HEK293T (cell line): ENCODE data around the gene IFFO2.

Experiments
- CTCF ChIA-PET: fragments of 350-600 bp; formaldehyde crosslinking; extraction: SDS; loops from one replicate; lab custom pipeline; 2021; ENCODE audit warnings: antibody characterized with exemption, inconsistent platforms; lab: Yijun Ruan, JAX
- POLR2A ChIA-PET: fragments of 350-600 bp; formaldehyde crosslinking; extraction: SDS; loops from one replicate; lab custom pipeline; 2020; ENCODE audit warnings: antibody characterized with exemption, inconsistent platforms; lab: Yijun Ruan, JAX
- DNase-seq: peaks from one replicate; pipeline ENCODE4 v3.0.0; 2012; ENCODE audit warnings: mixed read lengths; ENCODE audit errors: extremely low spot score
- ARNT ChIP-seq: fragments of 450-650 bp; IDR thresholded peaks from 2 replicates; pipeline ENCODE4 v1.6.1; 2017; ENCODE audit warnings: mild to moderate bottlenecking
- BHLHE40 ChIP-seq: fragments of 450-650 bp; IDR thresholded peaks from 2 replicates; pipeline ENCODE4 v1.6.1; 2016; ENCODE audit warnings: mild to moderate bottlenecking, moderate library complexity, borderline replicate concordance
- CTBP1 ChIP-seq: fragments of 450-650 bp; IDR thresholded peaks from 2 replicates; pipeline ENCODE4 v1.6.1; 2016; ENCODE audit warnings: borderline replicate concordance
- ELF4 ChIP-seq: fragments of 450-650 bp; IDR thresholded peaks from 2 replicates; pipeline ENCODE4 v1.6.1; 2017; ENCODE audit warnings: antibody characterized with exemption
- FOXA1 ChIP-seq: fragments of 450-650 bp; IDR thresholded peaks from 2 replicates; pipeline ENCODE4 v1.6.1; 2016; ENCODE audit warnings: mild to moderate bottlenecking
- FOXK2 ChIP-seq: fragments of 450-650 bp; IDR thresholded peaks from 2 replicates; pipeline ENCODE4 v1.6.1; 2016; ENCODE audit warnings: mild to moderate bottlenecking
- FOXM1 ChIP-seq: fragments of 450-650 bp; IDR thresholded peaks from 2 replicates; pipeline ENCODE4 v1.6.1; 2017; ENCODE audit warnings: mild to moderate bottlenecking, borderline replicate concordance
- HDGF ChIP-seq: fragments of 450-650 bp; IDR thresholded peaks from 2 replicates; pipeline ENCODE4 v1.6.1; 2017; ENCODE audit warnings: antibody characterized with exemption, borderline replicate concordance
- L3MBTL2 ChIP-seq: fragments of 450-650 bp; conservative IDR thresholded peaks from 2 replicates; pipeline ENCODE4 v1.6.1; 2016; ENCODE audit warnings: mild to moderate bottlenecking
- LEF1 ChIP-seq: fragments of 450-650 bp; IDR thresholded peaks from 2 replicates; pipeline ENCODE4 v1.6.1; 2017; ENCODE audit warnings: mild to moderate bottlenecking, borderline replicate concordance
- NFRKB ChIP-seq: fragments of 450-650 bp; IDR thresholded peaks from 2 replicates; pipeline ENCODE4 v1.6.1; 2016; ENCODE audit warnings: mild to moderate bottlenecking, moderate library complexity
- SP1 ChIP-seq: fragments of 450-650 bp; IDR thresholded peaks from 2 replicates; pipeline ENCODE4 v1.6.1; 2017
- SUZ12 ChIP-seq: fragments of 450-650 bp; IDR thresholded peaks from 2 replicates; pipeline ENCODE4 v1.6.1; 2016; ENCODE audit warnings: mild to moderate bottlenecking
- TARDBP ChIP-seq: fragments of 450-650 bp; IDR thresholded peaks from 2 replicates; pipeline ENCODE4 v1.6.1; 2016
- ZNF384 ChIP-seq: fragments of 450-650 bp; IDR thresholded peaks from 2 replicates; pipeline ENCODE4 v1.6.1; 2016
- TF ChIP-seq, protein P1 (sequence below): fragments of 450-650 bp; IDR thresholded peaks from 2 replicates; pipeline ENCODE4 v1.6.1; 2016

The IFFO2 gene

DNA sequence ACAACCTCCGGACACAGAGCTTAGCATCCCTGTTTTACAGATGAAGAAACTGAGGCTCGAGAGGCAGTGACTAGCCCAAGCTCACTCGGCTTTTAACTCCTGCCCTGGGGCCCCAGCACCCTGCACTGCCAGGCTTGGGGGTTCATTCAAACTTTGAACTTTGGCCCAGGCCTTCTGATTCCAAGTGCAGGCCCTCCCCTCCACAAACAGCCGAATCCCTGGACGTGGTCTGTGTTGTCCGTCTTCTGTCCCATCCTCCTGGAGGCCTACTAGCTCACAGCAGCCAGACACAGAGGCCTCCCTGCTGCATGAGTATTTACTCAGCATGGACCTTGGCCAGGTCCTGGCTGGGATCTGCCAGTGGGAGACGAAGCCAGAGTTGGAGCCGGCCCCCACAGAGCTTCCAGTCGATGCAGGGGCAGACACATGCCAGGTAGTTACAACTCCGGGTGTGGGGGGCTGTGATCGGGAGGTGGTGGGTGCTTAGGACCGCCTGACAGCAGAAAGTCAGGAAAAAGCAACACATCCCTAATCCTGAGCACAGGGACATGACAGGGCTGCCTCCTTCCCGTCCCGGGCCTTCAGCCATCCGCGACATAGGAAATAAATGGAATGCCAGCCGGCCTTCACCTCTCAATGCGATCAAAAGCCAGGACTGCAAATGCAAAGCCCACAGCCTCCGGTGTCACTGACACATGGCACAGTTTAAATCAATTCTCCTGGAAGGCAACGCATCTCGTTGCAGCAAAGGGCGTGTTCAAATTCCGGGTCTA is 7.4 kb downstream of the IFFO2 start:
- ChIA-PET POLR2A (interaction anchor here (1.5 kb wide), 1 partner anchor 28 kb away, joined by 5 read pairs; no protein-coding TSS in a partner anchor), CTCF (no interaction called here)
- DNase-seq, result no peak
- no peak for TF ChIP-seq BHLHE40
- TF ChIP-seq TARDBP, result no peak
- TF ChIP-seq CTBP1, result no peak
- TF ChIP-seq ZNF384, result no peak
- TF ChIP-seq SUZ12, result no peak
- TF ChIP-seq SP1, result no peak
- no peak for TF ChIP-seq LEF1
- TF ChIP-seq FOXM1, result no peak
- TF ChIP-seq, protein P1, sequence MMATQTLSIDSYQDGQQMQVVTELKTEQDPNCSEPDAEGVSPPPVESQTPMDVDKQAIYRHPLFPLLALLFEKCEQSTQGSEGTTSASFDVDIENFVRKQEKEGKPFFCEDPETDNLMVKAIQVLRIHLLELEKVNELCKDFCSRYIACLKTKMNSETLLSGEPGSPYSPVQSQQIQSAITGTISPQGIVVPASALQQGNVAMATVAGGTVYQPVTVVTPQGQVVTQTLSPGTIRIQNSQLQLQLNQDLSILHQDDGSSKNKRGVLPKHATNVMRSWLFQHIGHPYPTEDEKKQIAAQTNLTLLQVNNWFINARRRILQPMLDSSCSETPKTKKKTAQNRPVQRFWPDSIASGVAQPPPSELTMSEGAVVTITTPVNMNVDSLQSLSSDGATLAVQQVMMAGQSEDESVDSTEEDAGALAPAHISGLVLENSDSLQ, result no peak
- TF ChIP-seq ARNT, result no peak
- TF ChIP-seq ELF4, result no peak
- no peak for TF ChIP-seq NFRKB
- no peak for TF ChIP-seq L3MBTL2
- TF ChIP-seq FOXK2, result no peak

DNA sequence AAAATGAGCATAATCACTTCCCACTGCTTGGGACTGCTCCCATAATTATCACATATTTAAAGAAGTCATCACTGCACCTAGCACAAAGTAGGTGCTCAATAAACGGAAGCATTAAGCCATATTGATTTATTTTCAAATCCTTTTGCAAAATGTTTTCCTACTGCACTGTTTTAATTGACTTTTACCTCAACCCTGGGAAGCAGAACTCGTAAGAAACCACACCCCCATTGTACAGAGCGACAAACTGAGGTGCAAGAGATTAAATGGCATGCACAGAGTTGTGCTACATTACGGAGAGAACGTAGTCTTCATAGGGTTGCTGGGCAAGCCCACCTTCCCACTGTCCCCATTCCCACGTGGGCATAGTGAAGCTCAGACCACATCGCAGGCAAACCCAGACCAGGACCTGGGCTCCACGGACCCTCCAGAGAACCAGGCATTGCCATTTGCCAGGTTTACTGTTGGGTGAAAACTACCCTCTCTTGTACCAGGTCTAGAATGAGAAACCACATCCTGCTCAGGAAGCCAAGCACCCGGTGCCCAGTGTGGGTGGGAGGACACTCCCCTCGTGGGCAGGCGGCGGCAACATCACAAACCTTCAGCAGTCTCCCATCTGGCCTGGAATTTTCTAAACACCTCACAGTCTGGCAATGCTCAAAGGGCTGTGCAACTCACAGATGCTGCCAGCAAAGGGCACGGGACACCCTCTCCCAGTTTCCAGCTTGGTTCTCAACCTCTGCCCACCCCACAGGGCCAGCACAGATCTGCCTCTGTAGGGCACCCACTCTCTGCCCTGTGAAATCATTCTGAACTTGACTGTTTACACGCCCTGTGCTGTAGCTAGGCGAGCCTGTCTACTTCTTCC is 8.2 kb downstream of the IFFO2 start:
- TF ChIP-seq NFRKB (no peak), L3MBTL2 (no peak), ELF4 (no peak), FOXM1 (no peak), ARNT (no peak), HDGF (no peak), SUZ12 (no peak), BHLHE40 (no peak), FOXK2 (no peak), CTBP1 (no peak), LEF1 (no peak), TARDBP (no peak), SP1 (no peak), FOXA1 (no peak), ZNF384 (no peak)
- TF ChIP-seq, protein P1, result no peak
- POLR2A ChIA-PET, result no interaction called here
- DNase-seq, result no peak
- CTCF ChIA-PET, result no interaction called here

DNA sequence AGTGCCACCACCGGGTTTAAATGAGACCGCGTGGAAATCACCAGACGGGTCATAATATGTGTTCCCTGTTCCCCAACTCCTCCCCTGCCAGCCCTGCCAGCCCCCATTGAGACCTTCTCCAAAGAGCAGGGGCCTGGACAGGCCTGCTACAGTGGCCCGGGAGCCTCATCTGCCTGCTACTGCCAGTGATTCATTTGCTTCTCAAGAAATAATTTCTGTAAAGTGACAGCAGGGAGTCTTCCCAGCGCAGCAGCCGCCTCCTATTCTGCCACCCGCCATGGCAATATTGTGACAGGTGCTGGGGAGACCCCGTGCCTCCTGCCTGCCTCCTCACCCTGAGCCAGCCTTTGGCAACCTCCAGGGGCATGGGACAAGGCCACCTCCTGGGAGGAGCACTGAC is 8.9 kb downstream of the IFFO2 start:
- DNase-seq, result no peak
- TF ChIP-seq L3MBTL2 (no peak), FOXK2 (no peak), NFRKB (no peak), SUZ12 (no peak)
- TF ChIP-seq, protein P1, result peak; percentile 30; the same call in 1 of the 2 replicates
- CTCF ChIA-PET, result no interaction called here
- POLR2A ChIA-PET, result no interaction called here

DNA sequence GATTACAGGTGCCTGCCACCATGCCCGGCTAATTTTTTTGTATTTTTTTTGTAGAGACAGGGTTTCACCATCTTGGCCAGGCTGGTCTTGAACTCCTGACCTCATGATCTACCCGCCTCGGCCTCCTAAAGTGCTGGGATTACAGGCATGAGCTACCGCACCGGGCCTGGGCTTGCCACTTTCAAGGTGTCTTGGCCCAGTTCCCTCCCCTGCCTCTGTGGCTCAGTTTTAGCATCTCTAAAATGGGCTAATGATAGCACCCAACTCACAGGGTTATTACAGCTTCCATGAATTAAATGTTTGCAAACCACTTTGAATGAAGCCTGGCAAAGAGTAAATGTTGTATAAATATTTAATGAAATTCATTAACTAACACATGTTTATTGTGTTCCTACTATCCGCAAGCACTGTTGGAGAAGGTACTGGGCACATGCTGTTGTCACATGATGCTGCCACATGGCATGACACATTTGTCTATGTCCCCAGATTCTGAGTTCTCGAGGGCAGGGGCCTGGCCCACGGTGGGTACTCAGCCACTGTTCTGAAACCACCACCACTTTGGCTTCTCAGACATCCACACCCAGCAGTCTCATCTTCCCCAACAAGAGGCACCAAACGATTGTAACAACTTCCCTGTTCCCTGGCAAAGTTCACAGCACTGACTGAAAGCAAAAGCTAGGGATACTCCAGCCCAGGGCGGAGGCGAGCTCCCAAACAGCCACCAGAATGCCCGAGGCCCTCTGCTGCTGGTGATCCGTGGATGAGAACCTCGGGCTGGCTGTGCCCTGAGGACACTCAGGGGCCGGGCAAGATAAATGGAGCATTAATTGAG is 9.7 kb downstream of the IFFO2 start:
- CTCF ChIA-PET, result no interaction called here
- POLR2A ChIA-PET, result no interaction called here
- TF ChIP-seq SUZ12, result no peak
- TF ChIP-seq BHLHE40, result no peak
- no peak for TF ChIP-seq SP1
- TF ChIP-seq LEF1, result no peak
- no peak for TF ChIP-seq ARNT
- TF ChIP-seq FOXM1, result no peak
- no peak for TF ChIP-seq ELF4
- no peak for TF ChIP-seq HDGF
- TF ChIP-seq CTBP1, result no peak
- DNase-seq, result no peak

DNA sequence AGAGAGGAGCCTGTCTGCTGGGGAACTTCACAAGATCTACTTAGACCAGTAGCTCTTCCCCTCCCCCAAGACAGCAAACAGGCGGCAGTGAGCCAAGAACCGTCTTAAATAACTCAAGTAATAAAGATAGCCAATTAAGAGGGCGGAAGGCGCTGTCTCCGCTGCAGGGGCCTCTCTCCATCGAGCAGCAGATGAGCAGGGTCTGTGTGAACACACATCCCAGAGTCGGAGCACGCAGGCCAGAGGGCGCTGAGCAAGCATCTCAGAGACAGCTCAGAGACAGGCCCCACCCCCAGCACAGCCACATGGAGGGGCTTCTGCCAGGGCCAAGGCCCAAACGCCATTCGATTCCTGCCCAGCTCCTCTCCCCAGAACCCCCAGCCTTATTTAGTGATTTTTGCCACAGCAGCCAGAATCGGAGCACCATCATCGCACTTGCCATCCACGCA is 11.1 kb downstream of the IFFO2 start:
- TF ChIP-seq NFRKB (no peak), CTBP1 (no peak), L3MBTL2 (no peak)
- TF ChIP-seq, protein P1, result 0 out of 2 replicates have a peak, but pooled peaks have one; percentile 11
- ChIA-PET CTCF (interaction anchor here (1.0 to 1.6 kb wide), 2 partner anchors 32 to 33 kb away, joined by 3 to 7 read pairs; no protein-coding TSS in a partner anchor), POLR2A (interaction anchor here (0.6 to 2.0 kb wide), 2 partner anchors 11 to 45 kb away, joined by 3 to 15 read pairs; partner anchors contain the start of gene IFFO2)
- peak; percentile 31 for DNase-seq
